ENCODE data around the gene C11orf98. TPM values are rescaled to one million over a fixed set of nuclear protein-coding genes. Genes with fewer than 3 reads are reported as not detected.
"Not testable (repeated sequence)": the region's sequence is repeated elsewhere in the genome, so short reads cannot be mapped to it uniquely, and the experiment has no call there.

The C11orf98 gene
- total RNA-seq, 1 donor from 2014 or later, result 130 TPM

- Mint-ChIP-seq H3K9me3 (no peaks in the 10 kb centered on the region), H3K4me3 (ENCODE audit: low read depth) (peak overlapping the region; percentile 97), H3K4me1 (ENCODE audit: low read depth) (peaks cover 25% of the 10 kb centered on the region), H3K27ac (peak overlapping the region; percentile 78), H3K36me3 (ENCODE audit: low read depth) (peaks cover 59% of the 10 kb centered on the region), H3K27me3 (ENCODE audit: low read depth) (no peaks in the 10 kb centered on the region)
- DNase-seq (ENCODE audit: low spot score), result peak; percentile 47
- intact Hi-C loops (cut with micrococcal nuclease), result loop anchor here (1.0 to 2.0 kb wide), 4 partner anchors 8 to 74 kb away; partner anchors contain the start of genes EML3, GANAB, LBHD1 and ROM1
Measured at GRCh38 chr11:62664405-62665074, 470 bp downstream of the C11orf98 start.

GRCh38 chr11:62656796-62657429, 8.1 kb downstream of the C11orf98 start:
- H3K36me3 Mint-ChIP-seq (ENCODE audit: low read depth), result peaks cover 8% of the 10 kb centered on the region
- no peak overlapping the region for H3K27ac Mint-ChIP-seq
- intact Hi-C loops (cut with micrococcal nuclease), result no loop called here
- H3K4me3 Mint-ChIP-seq (ENCODE audit: low read depth), result no peak overlapping the region
- DNase-seq (ENCODE audit: low spot score), result no peak
- no peaks in the 10 kb centered on the region for H3K27me3 Mint-ChIP-seq (ENCODE audit: low read depth)
- no peaks in the 10 kb centered on the region for H3K9me3 Mint-ChIP-seq
- H3K4me1 Mint-ChIP-seq (ENCODE audit: low read depth), result peaks cover 6% of the 10 kb centered on the region

GRCh38 chr11:62654297-62654696, 10.7 kb downstream of the C11orf98 start:
- H3K4me3 Mint-ChIP-seq (ENCODE audit: low read depth), result peak overlapping the region; percentile 37
- H3K27me3 Mint-ChIP-seq (ENCODE audit: low read depth), result no peaks in the 10 kb centered on the region
- intact Hi-C loops (cut with micrococcal nuclease), result loop anchor here (5.0 kb wide), 1 partner anchor 73 kb away; the partner anchor contains the start of genes HNRNPUL2 and TTC9C

GRCh38 chr11:62652161-62653006, 12.6 kb downstream of the C11orf98 start:
- DNase-seq (ENCODE audit: low spot score), result no peak
- Mint-ChIP-seq H3K4me3 (ENCODE audit: low read depth) (peak overlapping the region; percentile 98), H3K27me3 (ENCODE audit: low read depth) (no peaks in the 10 kb centered on the region), H3K4me1 (ENCODE audit: low read depth) (peaks cover 10% of the 10 kb centered on the region), H3K27ac (peak overlapping the region; percentile 92), H3K36me3 (ENCODE audit: low read depth) (peaks cover 19% of the 10 kb centered on the region), H3K9me3 (no peaks in the 10 kb centered on the region)
- intact Hi-C loops (cut with micrococcal nuclease), result loop anchor here (1.0 to 5.0 kb wide), 4 partner anchors 19 to 75 kb away; partner anchors contain the start of genes EML3, HNRNPUL2, MTA2 and ROM1

More at GRCh38 chr11:62654297-62654696, 10.7 kb downstream of the C11orf98 start:
- Mint-ChIP-seq H3K9me3 (no peaks in the 10 kb centered on the region), H3K4me1 (ENCODE audit: low read depth) (peaks cover 10% of the 10 kb centered on the region), H3K27ac (peak overlapping the region; percentile 25), H3K36me3 (ENCODE audit: low read depth) (peaks cover 10% of the 10 kb centered on the region)
- DNase-seq (ENCODE audit: low spot score), result no peak

GRCh38 chr11:62650283-62650682, 14.7 kb downstream of the C11orf98 start:
- H3K4me3 Mint-ChIP-seq (ENCODE audit: low read depth); H3K9me3 Mint-ChIP-seq; H3K27me3 Mint-ChIP-seq (ENCODE audit: low read depth); H3K27ac Mint-ChIP-seq; DNase-seq (ENCODE audit: low spot score): not testable (repeated sequence)
- H3K36me3 Mint-ChIP-seq (ENCODE audit: low read depth), result peaks cover 27% of the 10 kb centered on the region
- intact Hi-C loops (cut with micrococcal nuclease), result loop anchor here (5.0 kb wide), 1 partner anchor 77 kb away; the partner anchor contains the start of genes HNRNPUL2 and TTC9C
- H3K4me1 Mint-ChIP-seq (ENCODE audit: low read depth), result peaks cover 19% of the 10 kb centered on the region

GRCh38 chr11:62649486-62649885, 15.5 kb downstream of the C11orf98 start:
- Mint-ChIP-seq H3K36me3 (ENCODE audit: low read depth) (peaks cover 33% of the 10 kb centered on the region), H3K27me3 (ENCODE audit: low read depth) (no peaks in the 10 kb centered on the region), H3K27ac (no peak overlapping the region), H3K9me3 (no peaks in the 10 kb centered on the region), H3K4me1 (ENCODE audit: low read depth) (peaks cover 22% of the 10 kb centered on the region), H3K4me3 (ENCODE audit: low read depth) (no peak overlapping the region)
- intact Hi-C loops (cut with micrococcal nuclease), result no loop called here
- DNase-seq (ENCODE audit: low spot score), result no peak

- Mint-ChIP-seq H3K36me3 (ENCODE audit: low read depth) (peaks cover 38% of the 10 kb centered on the region), H3K4me3 (ENCODE audit: low read depth) (no peak overlapping the region), H3K27ac (no peak overlapping the region), H3K27me3 (ENCODE audit: low read depth) (no peaks in the 10 kb centered on the region), H3K4me1 (ENCODE audit: low read depth) (peaks cover 24% of the 10 kb centered on the region), H3K9me3 (no peaks in the 10 kb centered on the region)
- DNase-seq (ENCODE audit: low spot score), result no peak
- intact Hi-C loops (cut with micrococcal nuclease), result no loop called here
Measured at GRCh38 chr11:62648967-62649364, 16.0 kb downstream of the C11orf98 start.

- Mint-ChIP-seq H3K4me1 (ENCODE audit: low read depth) (peaks cover 21% of the 10 kb centered on the region), H3K27ac (no peak overlapping the region), H3K9me3 (no peaks in the 10 kb centered on the region), H3K27me3 (ENCODE audit: low read depth) (no peaks in the 10 kb centered on the region), H3K4me3 (ENCODE audit: low read depth) (no peak overlapping the region), H3K36me3 (ENCODE audit: low read depth) (peaks cover 40% of the 10 kb centered on the region)
- intact Hi-C loops (cut with micrococcal nuclease), result no loop called here
- no peak for DNase-seq (ENCODE audit: low spot score)
Measured at GRCh38 chr11:62648185-62648966, 16.6 kb downstream of the C11orf98 start.

GRCh38 chr11:62647609-62648005, 17.4 kb downstream of the C11orf98 start:
- Mint-ChIP-seq H3K9me3 (no peaks in the 10 kb centered on the region), H3K4me3 (ENCODE audit: low read depth) (no peak overlapping the region), H3K27me3 (ENCODE audit: low read depth) (no peaks in the 10 kb centered on the region), H3K36me3 (ENCODE audit: low read depth) (peaks cover 42% of the 10 kb centered on the region), H3K4me1 (ENCODE audit: low read depth) (peaks cover 23% of the 10 kb centered on the region), H3K27ac (no peak overlapping the region)
- no peak for DNase-seq (ENCODE audit: low spot score)
- intact Hi-C loops (cut with micrococcal nuclease), result loop anchor here (2.0 kb wide), 2 partner anchors 17 to 57 kb away; partner anchors contain the start of genes C11orf98, CSKMT and TUT1

- no peak for DNase-seq (ENCODE audit: low spot score)
- H3K36me3 Mint-ChIP-seq (ENCODE audit: low read depth), result peaks cover 40% of the 10 kb centered on the region
- peaks cover 21% of the 10 kb centered on the region for H3K4me1 Mint-ChIP-seq (ENCODE audit: low read depth)
- intact Hi-C loops (cut with micrococcal nuclease), result loop anchor here (1.0 to 2.0 kb wide), 5 partner anchors 18 to 62 kb away; partner anchors contain the start of genes C11orf98, CSKMT, TUT1 and UQCC3
- H3K27ac Mint-ChIP-seq, result peak overlapping the region; percentile 97
- peak overlapping the region; percentile 98 for H3K4me3 Mint-ChIP-seq (ENCODE audit: low read depth)
- no peaks in the 10 kb centered on the region for H3K9me3 Mint-ChIP-seq
- no peaks in the 10 kb centered on the region for H3K27me3 Mint-ChIP-seq (ENCODE audit: low read depth)
Measured at GRCh38 chr11:62646825-62647608, 18.0 kb downstream of the C11orf98 start.

Data from activated T-helper 2 cell treated with anti-CD3 and anti-CD28 coated beads, Interferon-gamma antibody, Interleukin-2, Interleukin-4, amounts not matched to agents 10 μg/mL and 5 μg/mL and 100 μg/mL, durations not matched to agents 14 hours and 24 hours and 36 hours (primary cell).